GM12878 (cell line): Measurements from ENCODE around the gene ABITRAM. TPM values are rescaled to one million over a fixed set of nuclear protein-coding genes. Genes with fewer than 3 reads are reported as not detected.

Source experiments
- ATAC-seq: fragments of 200-7000 bp; cut with Tn5 transposase; 3 replicates; pipeline ENCODE4 v1.9.1; 2020; ENCODE audit warnings: mild to moderate bottlenecking, moderate library complexity
- BruUV-seq: library from RNA; stranded (reverse); fragments of 400-500 nt; replicated peaks from 2 replicates; lab custom pipeline; 2021; lab: Mats Ljungman, UMichigan
- CTCF ChIA-PET: fragments of 300-600 bp; sonication (Branson Sonifier 250); formaldehyde crosslinking; extraction: SDS; loops from one replicate; lab custom pipeline; 2021; ENCODE audit warnings: inconsistent platforms; lab: Yijun Ruan, JAX
- POLR2A ChIA-PET: fragments of 350-600 bp; formaldehyde crosslinking; extraction: SDS; loops from one replicate; lab custom pipeline; 2021; ENCODE audit warnings: inconsistent platforms; lab: Charles Lee
- RAD21 ChIA-PET: fragments of 300-600 bp; sonication (Branson Sonifier 250); formaldehyde crosslinking; loops from one replicate; lab custom pipeline; 2023; ENCODE audit warnings: antibody characterized with exemption; ENCODE audit not compliant: unreplicated experiment; lab: Charles Lee
- SMC1A ChIA-PET: fragments of 300-600 bp; sonication (Branson Sonifier 250); formaldehyde crosslinking; loops from one replicate; lab custom pipeline; 2023; ENCODE audit not compliant: unreplicated experiment, uncharacterized antibody; lab: Charles Lee
- DNase-seq: peaks from one replicate; pipeline ENCODE4 v3.0.0-alpha.2; 2011; ENCODE audit warnings: low read depth, low spot score
- FAIRE-seq: peaks from 3 replicates; lab custom pipeline; 2011; peaks lifted over from hg19 to GRCh38; lab: Jason Lieb, UNC
- H2AFZ ChIP-seq: 2 replicates; pipeline ENCODE4 v1.6.0; 2011; ENCODE audit warnings: low read depth, low read length, control low read depth; ENCODE audit not compliant: control insufficient read depth
- H3K27ac ChIP-seq: 2 replicates; pipeline ENCODE4 v1.5.1; 2011; ENCODE audit warnings: control low read depth; ENCODE audit not compliant: control insufficient read depth, insufficient read depth
- H3K27me3 ChIP-seq, 2 experiments: replicated peaks in 1 of 2; 2 replicates each; pipeline versions ENCODE4 v1.6.0 to v1.6.1; 2011; ENCODE audit warnings: low read length in 1 of 2; ENCODE audit not compliant: control insufficient read depth in 2 of 2, insufficient read depth in 2 of 2
- H3K36me3 ChIP-seq, 2 experiments: 2 replicates each; pipeline ENCODE4 v1.5.1; 2011; ENCODE audit warnings: low read length in 1 of 2; ENCODE audit not compliant: control insufficient read depth in 2 of 2, insufficient read depth in 2 of 2
- H3K4me1 ChIP-seq: 2 replicates; pipeline ENCODE4 v1.6.1; 2011; ENCODE audit warnings: mild to moderate bottlenecking, low read length, moderate library complexity, mixed read lengths; ENCODE audit not compliant: control insufficient read depth, insufficient read depth
- H3K4me2 ChIP-seq: 2 replicates; pipeline ENCODE4 v1.6.0; 2011; ENCODE audit warnings: control low read depth; ENCODE audit not compliant: control insufficient read depth, insufficient read depth
- H3K4me3 ChIP-seq: fragments of 200-600 bp; sonication (generic); 2 replicates; pipeline ENCODE4 v1.5.1; 2016
- H3K79me2 ChIP-seq: 2 replicates; pipeline ENCODE4 v1.6.0; 2011; ENCODE audit warnings: low read length; ENCODE audit not compliant: control insufficient read depth, insufficient read depth
- H3K9ac ChIP-seq: 2 replicates; pipeline ENCODE4 v1.8.0; 2011; ENCODE audit warnings: low read length, control low read depth, mixed read lengths; ENCODE audit not compliant: control insufficient read depth, insufficient read depth
- H3K9me3 ChIP-seq: replicated peaks from 3 replicates; pipeline ENCODE4 v1.5.1; 2011; ENCODE audit warnings: mild to moderate bottlenecking, low read length; ENCODE audit not compliant: control insufficient read depth, insufficient read depth
- H4K20me1 ChIP-seq: 2 replicates; pipeline ENCODE4 v1.6.0; 2011; ENCODE audit not compliant: control insufficient read depth, insufficient read depth
- ASH2L ChIP-seq: fragments of 300-600, 200-600 bp; sonication (generic); IDR thresholded peaks from 2 replicates; pipeline ENCODE4 v1.6.1; 2017; ENCODE audit warnings: low read depth, mild to moderate bottlenecking, borderline replicate concordance
- CBX5 ChIP-seq: sonication (generic); IDR thresholded peaks from 2 replicates; pipeline ENCODE4 v1.6.1; 2016; ENCODE audit warnings: low read depth, moderate library complexity, mild to moderate bottlenecking, inconsistent platforms
- CHD1 ChIP-seq: IDR thresholded peaks from 2 replicates; pipeline ENCODE4 v1.6.1; 2012; ENCODE audit warnings: low read depth, low read length, improper control_type of control experiment
- E2F4 ChIP-seq: IDR thresholded peaks from 2 replicates; pipeline ENCODE4 v1.6.1; 2012; ENCODE audit warnings: low read depth, low read length, improper control_type of control experiment
- ELK1 ChIP-seq: IDR thresholded peaks from 2 replicates; pipeline ENCODE4 v1.6.1; 2012; ENCODE audit warnings: low read depth, low read length, improper control_type of control experiment
- NBN ChIP-seq: fragments of 450-650 bp; IDR thresholded peaks from 2 replicates; pipeline ENCODE4 v1.6.1; 2016
- NFYB ChIP-seq: IDR thresholded peaks from 2 replicates; pipeline ENCODE4 v1.6.1; 2011; ENCODE audit warnings: low read depth, mild to moderate bottlenecking, low read length, improper control_type of control experiment, moderate library complexity; ENCODE audit not compliant: insufficient read depth
- PRDM15 ChIP-seq: fragments of 450-650 bp; formaldehyde crosslinking; IDR thresholded peaks from 2 replicates; pipeline ENCODE4 v1.4.0; 2020; ENCODE audit warnings: mild to moderate bottlenecking, moderate library complexity
- SUPT20H ChIP-seq: IDR thresholded peaks from 2 replicates; pipeline ENCODE4 v1.6.1; 2011; ENCODE audit warnings: low read depth, mild to moderate bottlenecking, low read length, moderate library complexity, borderline replicate concordance; ENCODE audit not compliant: control insufficient read depth
- WGBS: methylation state at CpG from one replicate; pipeline ENCODE4 v1.1.6; 2016; ENCODE audit warnings: low lambda C conversion rate; ENCODE audit not compliant: insufficient replicate concordance, insufficient coverage; ENCODE audit errors: missing lambda C conversion rate; 5-methylcytosine and 5-hydroxymethylcytosine counted together
- in situ Hi-C: fragments of 300-500 bp; cut with MboI; formaldehyde crosslinking; loops from 9 replicates; pipeline ENCODE4 v1.14.3; 2018; ENCODE audit warnings: mixed read lengths
- intact Hi-C: fragments of 100-400 bp; cut with micrococcal nuclease; formaldehyde crosslinking; loops from one replicate; pipeline ENCODE4 v1.14.2; 2022; ENCODE audit not compliant: unreplicated experiment
- polyA plus RNA-seq, 11 experiments: library from polyadenylated mRNA; depleted of rRNA in 4 of 11; unstranded in 6 of 11; stranded (reverse) in 5 of 11; fragments of >200 nt; fragmentation: Nextera tagmentation in 4 of 11; fragmentation: Illumina TruSeq in 1 of 11; extraction: Ambion mirVana in 4 of 11; extraction: Trizol in 1 of 11; gene quantifications; 1 replicate in 1 of 11; 2 replicates in 10 of 11; pipeline versions ENCODE4 v1.2.1 to v1.2.3, GENCODE V29; 2011 to 2016; ENCODE audit warnings: inconsistent platforms in 2 of 11, missing spikeins in 2 of 11, low read depth in 1 of 11
- total RNA-seq, 4 experiments: library from RNA; depleted of rRNA in 3 of 4; stranded (reverse); fragments of >200 nt in 3 of 4; fragmentation: Illumina TruSeq in 1 of 4; extraction: Trizol in 1 of 4; gene quantifications; 2 replicates each; pipeline versions ENCODE4 v1.2.1 to v1.2.3, GENCODE V29; 2013 to 2021

ABITRAM gene
- total and polyA plus RNA-seq, 10 of the 15 experiments (the other 5 are each of a cell fraction or from before 2014, with no cell fraction given), result 5.2 to 18.4 (median 10.6) TPM

GRCh38 chr9:108911820-108912219 lies 22.4 kb upstream of the ABITRAM start:
- ATAC-seq (no peak), FAIRE-seq (no peak), DNase-seq (no peak)
- no peaks in the 10 kb centered on the region for H3K4me1 ChIP-seq
- no peaks in the 10 kb centered on the region for H3K9me3 ChIP-seq
- CTCF ChIA-PET, result no interaction called here
- RAD21 ChIA-PET, result no interaction called here
- H3K9ac ChIP-seq, result no peak overlapping the region
- no peaks in the 10 kb centered on the region for H3K79me2 ChIP-seq
- no peak overlapping the region for H3K4me2 ChIP-seq
- 39% methylated on average over 1 of the region's 1 CpG for WGBS
- POLR2A ChIA-PET, result no interaction called here
- BruUV-seq, result no TSS peak
- SMC1A ChIA-PET, result interaction anchor here (0.6 kb wide), 1 partner anchor 414 kb away, joined by 4 read pairs; no protein-coding TSS in a partner anchor
- H3K36me3 ChIP-seq, result peaks cover 4 to 12% of the 10 kb centered on the region in 2 experiments
- H3K27ac ChIP-seq, result no peak overlapping the region
- in situ Hi-C loops, result no loop called here
- no peak overlapping the region for H2AFZ ChIP-seq
- no peak for TF ChIP-seq NBN
- no peak for TF ChIP-seq E2F4
- TF ChIP-seq PRDM15 (CRISPR knock-in tag), result no peak
- no peak for TF ChIP-seq CHD1
- no peak for TF ChIP-seq ASH2L
- TF ChIP-seq NFYB, result no peak
- no peak for TF ChIP-seq SUPT20H
- no peak for TF ChIP-seq ELK1
- TF ChIP-seq CBX5, result no peak
- intact Hi-C loops, result no loop called here
- H4K20me1 ChIP-seq, result no peaks in the 10 kb centered on the region
- no peaks in the 10 kb centered on the region for H3K27me3 ChIP-seq
- H3K4me3 ChIP-seq, result no peak overlapping the region
